SW480 (cell line): ENCODE data around the gene KLHL29.
"Not testable (repeated sequence)": the region's sequence is repeated elsewhere in the genome, so short reads cannot be mapped to it uniquely, and the experiment has no call there.

Experiments
- DNase-seq: peaks from one replicate; pipeline ENCODE4 v3.0.0-alpha.2; 2016; ENCODE audit warnings: low spot score

The KLHL29 gene

DNA sequence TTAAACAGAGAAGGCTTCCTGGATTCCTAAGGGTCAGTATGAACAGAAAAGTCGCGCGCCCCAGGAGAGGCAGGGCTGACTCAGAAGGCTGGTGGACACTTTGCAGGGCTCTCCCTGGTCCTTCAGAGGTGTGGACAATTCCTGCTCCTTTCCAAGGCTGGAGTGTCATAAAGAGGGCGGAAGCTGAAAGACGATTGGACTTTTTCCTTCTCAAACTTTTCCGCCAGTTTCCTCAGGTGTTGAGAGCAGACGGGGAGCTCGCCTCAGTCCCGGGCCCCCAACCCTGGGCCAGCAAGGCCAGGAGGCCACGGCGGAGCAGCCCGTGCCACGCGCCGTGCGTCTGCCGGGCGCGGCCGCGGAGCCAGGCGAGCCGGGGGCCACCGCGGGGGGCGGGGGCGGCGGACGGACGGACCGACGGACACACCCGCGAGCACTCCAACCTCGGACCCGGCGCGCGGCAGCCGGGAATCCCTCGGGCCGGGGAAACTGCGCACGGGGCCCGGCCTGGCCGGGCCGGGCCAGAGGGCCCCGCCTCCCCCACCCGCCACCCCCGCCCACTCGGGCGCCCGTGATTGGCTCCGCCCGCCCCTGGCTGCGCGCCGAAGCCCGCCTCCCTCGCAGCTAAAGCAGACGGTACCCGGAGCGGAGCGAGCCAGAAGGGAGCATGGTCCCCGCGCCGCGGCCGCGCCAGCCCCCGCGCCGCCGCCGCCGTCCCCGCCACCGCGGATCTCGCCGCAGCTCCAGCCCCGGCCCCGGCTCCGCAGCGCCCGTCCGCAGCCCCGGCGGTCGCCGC lies at the start of gene KLHL29:
KLHL29 (plus strand) TSS at position 629 of the 793 bp plus-strand sequence. CDS start 177,018 bp downstream, outside the sequence.
- DNase-seq, result peak; percentile 74

DNA sequence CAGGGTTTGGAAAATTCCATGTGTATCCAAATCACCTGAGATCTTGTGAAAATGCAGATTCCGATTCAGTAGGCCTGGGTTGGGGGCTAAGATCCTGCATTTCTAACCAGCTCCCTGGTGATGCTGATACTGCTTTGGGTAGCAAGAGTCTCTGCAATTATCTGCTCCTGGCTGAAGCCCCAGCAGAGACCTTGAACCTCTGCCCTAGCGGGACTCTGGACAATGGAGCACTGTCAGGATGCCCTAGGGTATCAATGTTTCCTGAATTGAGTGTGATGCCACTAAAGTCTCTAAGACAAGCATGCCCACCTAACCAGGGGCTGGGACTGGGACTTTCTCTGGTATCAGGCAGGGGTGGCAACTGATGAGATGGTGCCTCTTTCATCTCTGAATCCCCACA lies 49.4 kb upstream of the KLHL29 start:
- DNase-seq, result no peak

DNA sequence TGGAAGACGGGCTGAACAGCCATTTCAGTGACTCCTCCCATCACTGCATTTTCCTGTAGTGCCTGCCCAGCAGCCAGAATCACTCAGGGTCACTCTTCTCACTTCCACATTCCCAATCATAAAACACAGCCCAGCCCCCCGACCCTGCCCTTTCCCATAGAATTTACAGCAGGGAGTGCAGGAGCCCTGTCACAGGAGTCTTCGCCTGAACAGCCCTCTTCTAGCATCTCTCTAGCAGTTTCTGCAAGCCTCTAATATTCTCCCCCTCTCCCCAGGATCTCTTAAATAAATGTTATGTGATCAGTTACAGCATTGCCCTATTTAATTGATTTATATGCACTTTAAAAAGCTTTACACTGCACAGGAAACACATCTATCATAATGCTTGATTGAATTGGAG lies 42.9 kb upstream of the KLHL29 start:
- DNase-seq, result no peak

DNA sequence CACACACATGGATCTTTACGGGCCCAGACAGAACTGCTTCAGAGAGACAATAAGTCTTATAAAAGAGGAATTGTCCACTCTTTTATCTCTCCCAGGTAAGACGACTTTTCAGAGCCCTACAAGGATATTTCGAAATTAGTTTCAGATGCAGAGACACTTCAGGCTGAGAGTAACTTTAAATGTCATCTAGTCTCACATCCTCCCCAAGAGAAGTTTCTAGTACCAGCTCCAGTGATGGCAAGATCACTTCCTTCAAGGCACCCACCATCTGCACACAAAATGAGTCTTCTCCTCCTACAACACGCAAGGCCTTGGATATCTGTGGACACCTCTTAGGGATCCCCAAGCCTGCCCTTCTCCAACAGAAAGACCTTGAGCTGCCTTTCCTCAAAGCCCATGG lies 39.0 kb upstream of the KLHL29 start:
- DNase-seq, result no peak

DNA sequence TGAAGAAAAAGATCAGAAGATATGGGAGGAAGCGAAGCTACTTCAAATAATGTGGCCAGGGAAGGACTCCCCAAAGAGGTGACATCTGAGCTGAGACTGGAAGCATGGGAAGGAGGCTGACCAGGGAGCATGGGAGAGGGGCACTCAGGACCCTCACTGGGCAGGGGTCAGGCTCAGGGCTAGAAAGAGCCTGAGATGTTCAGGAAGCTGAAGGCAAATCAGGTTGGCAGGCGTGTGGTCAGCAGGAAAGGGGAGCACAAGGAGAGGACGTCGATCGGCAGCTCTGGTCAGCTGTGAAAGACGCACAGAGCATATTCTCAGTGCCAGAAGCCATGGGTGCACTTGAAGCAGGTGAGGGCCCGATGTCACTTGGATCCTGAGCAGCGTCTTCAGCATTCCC lies 38.2 kb upstream of the KLHL29 start:
- no peak for DNase-seq

DNA sequence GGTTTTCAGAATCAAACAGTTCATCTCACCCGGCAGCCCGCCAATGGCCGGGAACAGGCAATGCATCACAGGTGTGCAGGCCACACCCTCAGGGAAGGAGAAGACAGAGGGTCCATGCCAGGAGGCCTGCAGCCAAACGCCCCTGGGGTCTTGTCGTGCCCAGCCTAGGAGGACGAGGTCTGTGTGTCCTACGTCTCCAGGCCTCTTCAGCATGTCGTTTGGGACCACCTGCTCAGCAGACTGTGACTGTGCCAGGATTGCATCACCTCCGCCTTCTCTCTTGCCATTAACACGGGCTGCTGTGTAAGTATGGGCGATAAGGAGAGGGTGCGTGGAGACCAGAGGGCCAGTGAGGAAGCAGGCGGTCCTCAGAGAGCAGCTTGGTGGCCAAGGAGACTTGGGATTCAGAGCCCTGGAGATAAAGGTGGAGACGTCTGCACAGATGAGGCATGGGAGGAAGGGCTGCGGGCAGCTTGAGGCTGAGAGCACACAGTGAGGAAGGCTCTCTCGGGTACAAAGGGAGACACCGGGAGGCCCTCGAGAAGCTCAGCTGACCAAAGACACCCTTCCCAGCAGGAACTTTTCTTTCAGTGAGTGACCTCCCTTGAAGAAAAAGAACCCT lies 37.4 kb upstream of the KLHL29 start:
- no peak for DNase-seq

DNA sequence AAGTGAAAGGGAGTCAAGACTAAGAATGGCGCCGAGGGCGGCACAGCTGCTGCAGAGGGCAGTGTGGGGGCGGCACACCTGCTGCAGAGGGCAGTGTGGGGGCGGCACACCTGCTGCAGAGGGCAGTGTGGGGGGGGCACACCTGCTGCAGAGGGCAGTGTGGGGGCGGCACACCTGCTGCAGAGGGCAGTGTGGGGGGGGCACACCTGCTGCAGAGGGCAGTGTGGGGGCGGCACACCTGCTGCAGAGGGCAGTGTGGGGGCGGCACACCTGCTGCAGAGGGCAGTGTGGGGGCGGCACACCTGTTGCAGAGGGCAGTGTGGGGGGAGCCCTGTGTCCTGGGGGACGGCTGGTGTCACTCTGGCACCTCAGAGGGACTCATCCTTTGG lies 36.9 kb upstream of the KLHL29 start:
- DNase-seq, result not testable (repeated sequence)

DNA sequence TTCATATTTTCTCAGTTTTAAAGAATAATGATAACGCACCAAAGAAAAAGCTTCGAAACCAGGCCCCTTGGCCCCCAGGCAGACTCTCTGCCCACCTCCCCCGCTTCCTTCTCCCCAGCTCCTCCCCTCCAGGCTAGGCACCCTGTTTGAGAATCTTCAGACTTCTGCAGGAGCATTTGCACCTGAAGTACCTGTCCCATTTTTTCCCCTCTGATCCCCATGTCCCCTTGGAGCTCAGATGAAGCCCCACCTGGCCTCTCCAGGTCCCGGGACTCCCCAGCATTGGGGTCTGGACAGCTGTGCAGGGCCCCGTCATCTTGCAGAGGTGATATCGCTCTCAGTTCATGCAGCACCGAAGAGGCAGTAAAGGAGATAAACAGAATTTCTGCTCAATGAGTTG lies 35.5 kb upstream of the KLHL29 start:
- no peak for DNase-seq

DNA sequence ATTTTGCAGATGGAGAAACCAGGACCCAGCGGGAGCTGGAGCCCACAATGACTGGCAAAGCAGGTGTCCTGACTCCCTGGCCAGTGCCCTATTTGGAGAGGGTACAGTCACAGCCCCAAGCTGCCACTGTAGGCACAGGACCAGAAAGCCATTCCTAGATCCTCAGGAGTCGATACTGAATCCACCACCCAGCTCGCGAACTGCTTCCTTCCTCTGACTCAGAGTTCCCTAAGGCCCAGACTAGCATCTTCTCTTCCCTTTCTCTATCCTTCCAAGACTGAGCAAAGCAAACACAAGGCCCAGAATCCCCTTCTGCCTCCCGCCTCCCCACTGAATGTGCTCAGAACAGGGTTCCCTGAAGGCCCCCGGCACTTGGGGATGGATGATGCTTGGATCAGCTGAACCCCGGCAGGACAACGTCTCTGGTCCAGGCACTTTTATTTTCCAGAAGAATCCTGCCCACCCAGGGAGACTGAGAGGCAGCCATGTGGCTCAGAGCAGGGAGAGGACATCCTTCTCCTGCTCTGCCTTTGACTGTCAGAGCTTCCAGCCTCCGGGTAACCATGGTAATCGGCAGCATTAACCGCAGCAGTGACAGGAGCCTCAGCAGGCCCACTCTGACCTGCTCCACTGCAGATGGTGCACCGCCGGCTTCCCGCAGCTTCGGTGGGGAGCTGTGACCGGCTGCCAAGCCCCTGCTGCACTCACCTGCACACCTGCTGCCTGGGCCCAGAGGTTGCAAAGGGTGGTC lies 34.8 kb upstream of the KLHL29 start:
- no peak for DNase-seq

DNA sequence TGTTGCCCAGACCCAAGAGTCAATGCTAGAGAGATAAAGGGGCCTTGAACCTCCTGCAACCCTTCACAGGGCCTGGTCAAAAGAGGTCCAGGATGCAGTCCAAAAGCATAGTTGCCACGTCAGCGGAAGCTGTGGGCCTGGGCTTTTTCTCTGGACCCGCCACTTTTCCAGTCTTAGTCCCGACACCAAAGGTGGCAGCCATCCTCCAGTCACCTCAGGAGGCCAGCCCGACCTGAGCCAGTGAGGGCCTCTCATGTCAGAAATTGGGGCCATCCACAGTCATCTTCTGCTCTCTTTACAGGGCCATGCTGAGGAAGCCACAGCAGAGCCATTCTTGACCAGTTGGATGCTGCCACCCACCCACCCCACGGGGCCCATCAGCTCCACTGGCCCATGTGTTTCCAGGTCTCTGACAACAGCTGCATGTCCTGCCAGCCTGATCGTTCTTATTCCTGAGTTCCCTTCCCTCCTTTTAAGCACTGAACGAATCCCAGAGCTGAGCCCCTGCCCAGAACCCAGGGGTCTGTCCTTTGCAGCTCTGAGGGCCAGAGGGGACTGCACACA lies 34.1 kb upstream of the KLHL29 start:
- DNase-seq, result no peak

DNA sequence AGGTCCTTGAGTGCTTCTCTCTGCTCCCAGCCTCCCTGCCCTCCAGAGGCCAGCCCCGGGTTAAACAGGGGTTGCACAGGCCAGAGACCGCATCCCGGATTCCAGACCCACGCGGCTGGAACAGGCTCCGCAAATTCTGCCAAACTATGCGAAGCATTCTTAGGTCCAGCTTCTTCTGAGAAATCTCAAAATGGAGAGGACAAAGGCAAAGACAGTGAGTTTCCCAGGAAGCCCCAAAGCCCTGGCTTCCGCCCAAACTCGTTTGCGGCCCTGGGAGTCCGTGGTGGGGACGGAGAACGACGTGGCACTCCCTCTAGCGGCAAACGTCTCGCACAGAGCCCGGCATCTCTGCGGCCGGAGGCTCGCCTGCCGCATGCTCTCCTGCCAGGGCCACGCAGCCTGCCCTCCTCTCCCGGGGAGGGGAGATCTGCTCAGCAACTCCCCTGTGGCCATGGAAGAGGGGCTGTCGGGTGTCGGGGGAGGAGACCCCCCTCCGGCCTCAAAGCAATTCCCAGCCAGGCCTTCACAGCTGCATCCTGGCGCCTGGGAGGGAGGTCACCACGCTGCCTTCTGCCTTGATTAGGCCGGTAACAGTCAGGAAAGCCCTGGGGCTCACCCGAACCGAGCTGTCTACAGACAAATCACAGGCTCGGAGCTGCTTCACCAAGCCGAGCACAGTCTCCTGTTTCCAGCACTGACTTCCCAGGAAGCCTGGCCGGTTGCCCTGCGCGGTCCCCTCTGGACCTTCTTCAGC lies 33.4 kb upstream of the KLHL29 start:
- DNase-seq, result peak; percentile 63

DNA sequence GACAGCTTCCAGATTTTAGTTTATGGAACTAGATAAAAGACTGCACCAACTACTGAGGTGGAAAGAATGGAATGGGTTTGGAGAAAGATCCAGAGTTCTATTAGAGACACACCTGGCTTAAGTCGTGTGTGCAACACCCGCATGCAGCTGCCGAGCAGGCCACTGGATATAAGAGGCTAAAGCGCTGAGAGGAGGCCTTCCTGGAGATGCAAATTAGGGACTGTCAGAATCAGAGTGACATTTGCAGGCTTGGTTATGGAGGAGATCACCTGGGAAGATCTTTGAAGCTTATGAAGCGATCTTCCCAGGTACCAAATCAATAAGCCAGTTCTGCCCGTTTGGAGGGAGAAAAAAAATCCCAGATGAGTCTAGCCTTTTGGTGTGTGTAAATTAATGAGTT lies 30.4 kb upstream of the KLHL29 start:
- no peak for DNase-seq

DNA sequence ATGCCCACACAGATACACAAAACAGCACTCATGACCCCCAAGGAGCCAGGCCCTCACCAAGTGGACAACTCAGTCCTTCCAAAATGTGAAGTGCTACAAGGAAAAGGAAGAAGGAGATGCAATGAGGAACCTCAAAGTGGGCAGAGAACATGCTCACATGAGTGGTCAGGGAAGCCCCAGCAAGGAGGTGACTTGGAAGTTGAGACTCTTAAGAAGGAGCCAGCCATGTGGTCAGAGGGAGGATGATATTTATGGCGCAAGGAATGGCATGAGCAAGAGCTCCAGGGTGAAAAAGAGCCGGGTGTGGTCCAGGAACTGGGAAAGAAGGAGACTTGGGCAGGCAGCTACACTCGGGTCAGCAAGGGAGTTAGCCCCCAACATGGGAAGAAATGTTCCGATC lies 30.0 kb upstream of the KLHL29 start:
- DNase-seq, result no peak

DNA sequence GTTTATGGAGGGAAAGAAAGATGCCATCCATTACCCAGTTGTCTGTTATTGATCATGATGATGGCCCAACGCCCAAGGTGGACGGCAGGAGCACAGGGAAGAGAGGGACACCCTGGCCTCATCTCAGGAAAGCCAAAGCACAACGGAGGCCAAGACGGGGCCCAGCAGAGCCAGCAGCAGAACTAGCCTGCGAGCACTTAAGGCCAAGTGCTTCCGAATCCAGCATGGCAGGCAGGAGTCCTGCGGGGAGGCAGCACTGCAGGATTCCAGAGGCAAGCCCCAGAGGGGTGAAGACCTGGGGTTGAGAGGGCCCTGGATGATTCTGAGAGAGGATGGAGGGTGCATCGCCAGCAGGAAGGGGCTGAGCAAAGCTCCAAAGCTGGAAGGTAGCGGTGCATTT lies 28.3 kb upstream of the KLHL29 start:
- no peak for DNase-seq

DNA sequence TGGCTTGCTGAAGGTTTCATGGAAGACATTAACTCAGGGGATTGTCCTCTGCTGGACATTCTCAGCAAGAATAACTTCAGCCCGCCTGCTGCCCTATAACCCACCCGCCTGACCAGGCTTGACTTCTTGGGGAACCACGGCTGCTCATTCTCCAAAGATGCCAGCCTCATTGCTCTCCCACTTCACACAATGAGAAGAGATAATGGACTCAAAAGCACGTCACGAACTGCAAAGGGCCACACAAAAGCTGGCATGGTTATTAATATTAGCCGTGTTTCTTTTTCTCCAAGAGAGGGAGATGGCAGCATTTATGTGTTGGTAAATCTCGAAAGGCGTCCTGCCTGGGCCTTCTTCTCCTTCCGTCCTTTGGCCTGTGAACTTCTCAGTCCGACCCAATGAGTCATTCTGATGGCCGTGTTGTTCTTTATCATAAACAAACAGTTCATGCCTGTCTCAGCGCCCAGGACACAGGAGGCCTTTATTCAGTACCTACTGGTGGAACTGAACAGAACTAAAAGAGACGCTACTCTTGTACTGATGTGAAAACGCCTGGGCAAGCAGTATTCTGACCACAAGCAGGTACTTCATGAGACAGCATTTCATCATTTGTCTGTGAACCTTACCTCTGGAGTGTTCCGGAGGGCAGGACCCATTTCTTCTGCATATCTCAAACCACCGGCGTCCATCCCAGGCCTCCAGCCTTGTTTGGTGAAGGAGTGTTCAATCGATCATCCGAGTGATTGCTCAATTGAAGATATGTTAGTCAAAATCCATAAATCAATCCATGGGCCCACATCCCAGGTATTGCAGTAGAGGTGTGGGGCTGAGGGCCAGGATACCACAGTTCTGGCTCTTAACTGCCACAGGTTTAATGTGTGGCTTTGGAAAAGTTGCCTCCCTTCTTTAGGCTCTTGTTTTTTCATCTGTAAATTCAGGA lies 25.1 kb upstream of the KLHL29 start:
- DNase-seq, result no peak

DNA sequence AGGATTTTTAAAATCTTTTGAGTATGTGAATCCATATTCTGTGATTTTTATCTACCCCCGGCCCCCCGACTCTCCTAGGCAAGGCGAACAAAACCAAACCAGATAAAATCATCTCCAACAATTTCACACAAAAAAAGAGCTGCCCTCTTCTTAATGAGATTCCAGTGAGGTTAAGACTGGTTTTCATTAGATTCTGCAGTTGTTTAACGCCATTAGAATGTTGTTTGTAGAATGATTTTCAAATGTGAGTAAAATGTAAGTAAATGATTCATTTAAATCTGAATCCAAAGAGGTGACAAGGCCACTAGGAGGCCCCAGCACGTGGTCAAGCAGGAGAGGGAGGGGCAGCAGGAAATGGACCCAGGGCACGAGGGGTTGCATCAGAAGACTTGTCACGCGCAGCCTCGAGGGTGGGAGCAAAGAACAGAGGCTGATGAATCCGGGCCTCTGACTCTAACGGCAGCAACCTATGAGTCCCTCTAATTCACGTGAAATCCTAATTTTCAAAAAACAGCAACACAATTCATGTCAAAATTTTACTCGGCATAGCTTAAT lies 24.3 kb upstream of the KLHL29 start:
- no peak for DNase-seq

DNA sequence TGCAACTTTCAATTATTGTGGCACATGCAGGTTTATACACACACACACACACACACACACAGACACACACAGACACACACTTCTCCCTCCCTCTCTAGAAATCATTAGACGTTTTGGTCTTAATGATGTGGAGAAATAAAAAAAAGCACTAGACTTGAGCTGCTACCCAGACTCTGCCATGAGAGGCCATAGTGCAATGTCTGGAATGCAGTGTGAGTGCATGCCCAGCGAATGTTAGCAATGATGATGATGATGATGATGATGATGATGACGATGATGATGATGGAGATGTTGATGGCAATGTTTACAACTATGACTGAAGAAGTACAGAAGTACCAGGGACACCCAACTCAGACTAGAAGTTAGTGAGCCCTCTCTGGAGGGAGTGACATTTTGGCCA lies 23.8 kb upstream of the KLHL29 start:
- DNase-seq, result no peak

DNA sequence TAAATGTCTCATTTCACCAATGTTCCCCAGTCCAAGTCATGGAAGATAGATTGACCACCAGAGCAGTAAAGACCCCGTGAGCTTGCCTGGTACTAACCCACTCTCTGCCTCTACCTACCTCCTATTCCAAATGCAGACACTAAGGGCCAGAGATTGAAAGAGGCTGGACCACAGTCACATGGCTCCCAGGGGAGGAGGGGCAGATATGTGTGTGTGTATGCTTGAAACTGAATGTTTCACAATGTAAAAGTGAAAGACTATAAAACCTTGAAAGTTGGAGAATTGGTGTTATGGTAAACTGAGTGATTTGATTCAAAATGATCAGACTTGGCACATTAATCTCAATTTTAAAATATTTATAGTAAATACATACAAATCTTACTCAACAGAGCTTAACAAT lies 21.7 kb upstream of the KLHL29 start:
- DNase-seq, result no peak

DNA sequence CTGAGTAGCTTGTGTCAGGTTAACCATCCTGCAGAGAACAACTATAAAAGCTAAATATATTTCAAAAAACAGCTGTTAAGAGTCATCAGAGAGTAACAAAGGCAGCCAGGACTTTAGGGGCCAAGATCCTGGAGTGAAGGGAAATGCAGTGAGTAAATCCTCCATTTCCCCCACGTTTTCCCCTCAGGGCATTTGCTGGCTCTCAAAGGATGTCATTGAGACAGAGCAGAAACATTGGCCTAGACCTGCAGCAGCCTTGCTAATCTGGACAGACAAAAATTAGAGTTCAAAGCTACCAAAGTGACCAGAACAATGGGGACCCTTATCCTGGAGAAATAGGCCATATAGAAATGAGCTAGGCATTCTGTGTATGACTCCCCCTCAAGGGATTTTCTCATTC lies 21.1 kb upstream of the KLHL29 start:
- no peak for DNase-seq

DNA sequence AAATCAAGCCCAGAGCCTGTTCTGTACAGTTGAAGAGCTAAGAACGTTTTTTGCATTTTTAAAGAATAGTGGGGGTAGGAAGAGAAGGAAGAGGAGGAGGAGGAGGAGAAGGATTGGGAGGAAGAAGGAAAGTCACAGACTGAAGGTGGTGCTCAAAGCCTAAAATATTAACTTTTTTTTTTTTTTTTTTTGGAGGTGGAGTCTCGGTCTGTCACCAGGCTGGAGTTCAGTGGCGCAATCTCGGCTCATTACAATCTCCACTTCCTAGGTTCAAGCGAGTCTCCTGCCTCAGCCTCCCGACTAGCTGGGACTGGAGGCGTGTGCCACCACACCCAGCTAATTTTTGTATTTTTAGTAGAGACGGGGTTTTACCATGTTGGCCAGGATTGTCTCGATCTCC lies 18.3 kb upstream of the KLHL29 start:
- DNase-seq, result no peak

DNA sequence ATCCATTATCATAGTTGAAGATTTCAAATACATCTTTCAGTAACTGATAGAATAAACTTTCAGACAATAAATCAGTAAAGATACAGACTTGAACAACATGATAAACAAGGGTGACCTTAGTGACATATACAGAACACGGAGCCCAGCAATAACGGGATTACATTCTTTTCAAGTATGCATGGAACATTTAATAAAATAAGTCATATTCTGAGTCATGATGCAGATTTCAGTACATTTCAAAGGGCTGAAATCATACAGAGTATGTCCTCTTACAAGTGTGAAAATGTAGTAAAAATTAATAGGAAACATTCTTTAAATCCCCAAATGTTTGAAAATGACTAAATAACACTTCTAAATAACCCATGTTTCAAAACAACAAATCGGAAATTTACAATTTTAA lies 17.2 kb upstream of the KLHL29 start:
- no peak for DNase-seq
